C1 segment of cervical spinal cord (tissue), 14 donors: Measurements from ENCODE around the gene LPCAT2.

Source experiments
- DNase-seq, 14 donors: peaks; one replicate each; lab custom pipeline; 2025; lab: John Stamatoyannopoulos, UW

The LPCAT2 gene

GRCh38 chr16:55501549-55502322 is 7.1 kb upstream of the LPCAT2 start:
- no peak for DNase-seq

GRCh38 chr16:55502801-55503366 is 6.0 kb upstream of the LPCAT2 start:
- peak in 13 of 14 donors; percentile 55 to 95 (median 86) for DNase-seq

- DNase-seq, result no peak
Observed at GRCh38 chr16:55503726-55504550, 4.9 kb upstream of the LPCAT2 start.

GRCh38 chr16:55505333-55506015 is 3.4 kb upstream of the LPCAT2 start:
- DNase-seq, result no peak

GRCh38 chr16:55506083-55506482 is 2.8 kb upstream of the LPCAT2 start:
- no peak for DNase-seq

GRCh38 chr16:55506708-55507107 is 2.2 kb upstream of the LPCAT2 start:
- no peak for DNase-seq

GRCh38 chr16:55508271-55508921 is 476 bp upstream of the LPCAT2 start:
- DNase-seq, result no peak

GRCh38 chr16:55510185-55510805 is 1.4 kb downstream of the LPCAT2 start:
- no peak for DNase-seq

- DNase-seq, result no peak
Observed at GRCh38 chr16:55512941-55513340, 4.1 kb downstream of the LPCAT2 start.

GRCh38 chr16:55513616-55514015 is 4.7 kb downstream of the LPCAT2 start:
- no peak for DNase-seq

- DNase-seq, result no peak
Observed at GRCh38 chr16:55515111-55515510, 6.2 kb downstream of the LPCAT2 start.

GRCh38 chr16:55521792-55522191 is 12.9 kb downstream of the LPCAT2 start:
- no peak for DNase-seq

GRCh38 chr16:55526441-55526840 is 17.6 kb downstream of the LPCAT2 start:
- DNase-seq, result no peak

- DNase-seq, result no peak
Observed at GRCh38 chr16:55527885-55528284, 19.0 kb downstream of the LPCAT2 start.

GRCh38 chr16:55529018-55529417 is 20.1 kb downstream of the LPCAT2 start:
- no peak for DNase-seq

- no peak for DNase-seq
Observed at GRCh38 chr16:55530316-55530856, 21.5 kb downstream of the LPCAT2 start.

- DNase-seq, result no peak
Observed at GRCh38 chr16:55532227-55532626, 23.4 kb downstream of the LPCAT2 start.

- DNase-seq, result no peak
Observed at GRCh38 chr16:55534756-55535155, 25.9 kb downstream of the LPCAT2 start.

GRCh38 chr16:55539049-55539448 is 30.2 kb downstream of the LPCAT2 start:
- DNase-seq, result no peak

- no peak for DNase-seq
Observed at GRCh38 chr16:55539488-55539887, 30.6 kb downstream of the LPCAT2 start.

GRCh38 chr16:55540221-55540620 is 31.3 kb downstream of the LPCAT2 start:
- no peak for DNase-seq
